ENCODE measurements around the gene NDUFAF2.
A peak's percentile ranks its signal among the peaks of the same experiment; 100 is the strongest.
"Not testable (repeated sequence)": the region's sequence is repeated elsewhere in the genome, so short reads cannot be mapped to it uniquely, and the experiment has no call there.

The NDUFAF2 gene

GRCh38 chr5:61159836-61160235, 214.8 kb downstream of the NDUFAF2 start:
- H3K4me3 ChIP-seq (ENCODE audit: low read length), result no peak overlapping the region

GRCh38 chr5:61160497-61160896, 215.5 kb downstream of the NDUFAF2 start:
- no peak for DNase-seq (ENCODE audit: low read depth, low spot score)
- H3K4me3 ChIP-seq (ENCODE audit: low read length), result no peak overlapping the region; the same call in 1 of the 2 replicates

More at GRCh38 chr5:61159836-61160235, 214.8 kb downstream of the NDUFAF2 start:
- no peak for DNase-seq (ENCODE audit: low read depth, low spot score)

GRCh38 chr5:61162010-61162831, 217.2 kb downstream of the NDUFAF2 start, which contains the start of gene SMIM15:
TSS of gene SMIM15 (minus strand) at chr5:61162468. CDS start at chr5:61160171, 2,297 bp downstream.
- H3K4me3 ChIP-seq (ENCODE audit: low read length), result peak within 1 kb of the TSS; percentile 96
- peak; percentile 84 for DNase-seq (ENCODE audit: low read depth, low spot score)

- H3K4me3 ChIP-seq (ENCODE audit: low read length), result peak overlapping the region; percentile 96
- DNase-seq (ENCODE audit: low read depth, low spot score), result no peak
These were observed 218.0 kb downstream of the NDUFAF2 start for GRCh38 chr5:61162832-61163567.

GRCh38 chr5:61163905-61164304, 218.9 kb downstream of the NDUFAF2 start:
- DNase-seq (ENCODE audit: low read depth, low spot score), result no peak
- H3K4me3 ChIP-seq (ENCODE audit: low read length), result no peak overlapping the region

GRCh38 chr5:61167382-61167781, 222.4 kb downstream of the NDUFAF2 start:
- H3K4me3 ChIP-seq (ENCODE audit: low read length), result no peak overlapping the region
- DNase-seq (ENCODE audit: low read depth, low spot score), result no peak

GRCh38 chr5:61168951-61169350, 223.9 kb downstream of the NDUFAF2 start:
- H3K4me3 ChIP-seq (ENCODE audit: low read length), result no peak overlapping the region
- no peak for DNase-seq (ENCODE audit: low read depth, low spot score)

- H3K4me3 ChIP-seq (ENCODE audit: low read length), result no peak overlapping the region
- DNase-seq (ENCODE audit: low read depth, low spot score), result no peak
These were observed 226.5 kb downstream of the NDUFAF2 start for GRCh38 chr5:61171479-61171878.

GRCh38 chr5:61176631-61177030, 231.6 kb downstream of the NDUFAF2 start:
- H3K4me3 ChIP-seq (ENCODE audit: low read length), result no peak overlapping the region
- DNase-seq (ENCODE audit: low read depth, low spot score), result no peak

- no peak for DNase-seq (ENCODE audit: low read depth, low spot score)
- no peak overlapping the region for H3K4me3 ChIP-seq (ENCODE audit: low read length)
These were observed 232.1 kb downstream of the NDUFAF2 start for GRCh38 chr5:61177070-61177469.

GRCh38 chr5:61177716-61178115, 232.7 kb downstream of the NDUFAF2 start:
- H3K4me3 ChIP-seq (ENCODE audit: low read length), result no peak overlapping the region
- DNase-seq (ENCODE audit: low read depth, low spot score), result no peak

- H3K4me3 ChIP-seq (ENCODE audit: low read length), result no peak overlapping the region
- no peak for DNase-seq (ENCODE audit: low read depth, low spot score)
These were observed 233.7 kb downstream of the NDUFAF2 start for GRCh38 chr5:61178702-61179101.

GRCh38 chr5:61180886-61181285, 235.9 kb downstream of the NDUFAF2 start:
- no peak overlapping the region for H3K4me3 ChIP-seq (ENCODE audit: low read length)
- no peak for DNase-seq (ENCODE audit: low read depth, low spot score)

GRCh38 chr5:61182449-61182848, 237.4 kb downstream of the NDUFAF2 start:
- H3K4me3 ChIP-seq (ENCODE audit: low read length), result no peak overlapping the region
- peak; percentile 48 for DNase-seq (ENCODE audit: low read depth, low spot score)

GRCh38 chr5:61183538-61183937, 238.5 kb downstream of the NDUFAF2 start:
- DNase-seq (ENCODE audit: low read depth, low spot score), result no peak
- no peak overlapping the region for H3K4me3 ChIP-seq (ENCODE audit: low read length)

- no peak for DNase-seq (ENCODE audit: low read depth, low spot score)
These were observed 239.7 kb downstream of the NDUFAF2 start for GRCh38 chr5:61184708-61185107.

GRCh38 chr5:61186634-61187033, 241.6 kb downstream of the NDUFAF2 start:
- H3K4me3 ChIP-seq (ENCODE audit: low read length), result no peak overlapping the region
- DNase-seq (ENCODE audit: low read depth, low spot score), result no peak

More at GRCh38 chr5:61184708-61185107, 239.7 kb downstream of the NDUFAF2 start:
- H3K4me3 ChIP-seq (ENCODE audit: low read length), result no peak overlapping the region

GRCh38 chr5:61187352-61187751, 242.3 kb downstream of the NDUFAF2 start:
- not testable (repeated sequence) for H3K4me3 ChIP-seq (ENCODE audit: low read length); DNase-seq (ENCODE audit: low read depth, low spot score)

- DNase-seq (ENCODE audit: low read depth, low spot score); H3K4me3 ChIP-seq (ENCODE audit: low read length): not testable (repeated sequence)
These were observed 242.8 kb downstream of the NDUFAF2 start for GRCh38 chr5:61187826-61188225.

GRCh38 chr5:61198606-61199005, 253.6 kb downstream of the NDUFAF2 start:
- DNase-seq (ENCODE audit: low read depth, low spot score), result no peak
- no peak overlapping the region for H3K4me3 ChIP-seq (ENCODE audit: low read length)

Measured in Jurkat, Clone E6-1 (cell line).